MM.1S (cell line): ENCODE measurements around the gene DSCAM.

ENCODE experiments used
- DNase-seq: peaks from one replicate; pipeline ENCODE4 v3.0.0-alpha.2; 2015
- H2AFZ ChIP-seq: fragments of 300-600 bp; sonication (generic); 2 replicates; pipeline ENCODE4 v1.6.0; 2016; ENCODE audit warnings: antibody characterized with exemption, low read length
- H3F3A ChIP-seq: fragments of 300-600 bp; sonication (generic); 2 replicates; pipeline ENCODE4 v1.6.1; 2016; ENCODE audit warnings: mild to moderate bottlenecking, antibody characterized with exemption, low read length, moderate library complexity, mixed read lengths; ENCODE audit not compliant: insufficient read depth
- H3K27ac ChIP-seq: fragments of 300-600 bp; sonication (generic); 2 replicates; pipeline ENCODE4 v1.5.1; 2016; ENCODE audit warnings: mild to moderate bottlenecking, low read length
- H3K27me3 ChIP-seq: fragments of 300-600 bp; sonication (generic); replicated peaks from 2 replicates; pipeline ENCODE4 v1.6.0; 2016; ENCODE audit warnings: low read length; ENCODE audit not compliant: insufficient read depth
- H3K36me3 ChIP-seq: fragments of 300-600 bp; sonication (generic); replicated peaks from 2 replicates; pipeline ENCODE4 v1.6.1; 2016; ENCODE audit warnings: mild to moderate bottlenecking, low read length, mixed read lengths; ENCODE audit not compliant: insufficient read depth
- H3K4me1 ChIP-seq: fragments of 300-600 bp; sonication (generic); 2 replicates; pipeline ENCODE4 v1.6.1; 2016; ENCODE audit warnings: low read length, mixed read lengths
- H3K4me2 ChIP-seq: fragments of 300-600 bp; sonication (generic); 2 replicates; pipeline ENCODE4 v1.6.0; 2016; ENCODE audit warnings: low read depth, low read length
- H3K4me3 ChIP-seq: fragments of 300-600 bp; sonication (generic); 2 replicates; pipeline ENCODE4 v1.5.1; 2016; ENCODE audit warnings: low read length, mixed read lengths
- H3K79me2 ChIP-seq: fragments of 300-600 bp; sonication (generic); 2 replicates; pipeline ENCODE4 v1.6.1; 2016; ENCODE audit warnings: mixed run types, low read length, mixed read lengths
- H3K9ac ChIP-seq: fragments of 300-600 bp; sonication (generic); 2 replicates; pipeline ENCODE4 v1.6.1; 2016; ENCODE audit warnings: low read length, mixed read lengths
- H3K9me2 ChIP-seq: fragments of 300-600 bp; sonication (generic); replicated peaks from 2 replicates; pipeline ENCODE4 v1.6.1; 2016; ENCODE audit warnings: mild to moderate bottlenecking, low read length, mixed read lengths; ENCODE audit not compliant: insufficient read depth
- H3K9me3 ChIP-seq: fragments of 300-600 bp; sonication (generic); replicated peaks from 2 replicates; pipeline ENCODE4 v1.6.1; 2016; ENCODE audit warnings: mild to moderate bottlenecking, low read length, mixed read lengths; ENCODE audit not compliant: insufficient read depth
- H4K20me1 ChIP-seq: fragments of 300-600 bp; sonication (generic); 2 replicates; pipeline ENCODE4 v1.6.1; 2016; ENCODE audit warnings: mild to moderate bottlenecking, low read length, moderate library complexity, mixed read lengths; ENCODE audit not compliant: insufficient read depth
- CTCF ChIP-seq: fragments of 300-600 bp; sonication (generic); IDR thresholded peaks from 2 replicates; pipeline ENCODE4 v1.5.1; 2016; ENCODE audit warnings: antibody characterized with exemption, low read length, mixed read lengths
- EZH2 ChIP-seq: fragments of 300-600 bp; sonication (generic); optimal IDR thresholded peaks from 2 replicates; pipeline ENCODE3; 2017; ENCODE audit warnings: low read depth, mild to moderate bottlenecking, antibody characterized with exemption, low read length, mixed read lengths
- EZH2phosphoT487 ChIP-seq: fragments of 300-600 bp; sonication (generic); IDR thresholded peaks from 2 replicates; pipeline ENCODE4 v1.6.1; 2018; ENCODE audit warnings: antibody characterized with exemption, low read length

Gene DSCAM

GRCh38 chr21:40753756-40754155 is 93.2 kb downstream of the DSCAM start:
- Histone ChIP-seq H3K9ac (no peak overlapping the region), H3K4me3 (no peak overlapping the region), H4K20me1 (no peaks in the 10 kb centered on the region), H2AFZ (no peak overlapping the region), H3K27ac (no peak overlapping the region), H3K4me1 (no peaks in the 10 kb centered on the region), H3K27me3 (no peaks in the 10 kb centered on the region), H3K36me3 (no peaks in the 10 kb centered on the region), H3K9me3 (no peaks in the 10 kb centered on the region), H3K4me2 (no peak overlapping the region), H3K79me2 (no peaks in the 10 kb centered on the region), H3F3A (no peaks in the 10 kb centered on the region), H3K9me2 (no peaks in the 10 kb centered on the region)
- TF ChIP-seq EZH2 (no peak), EZH2phosphoT487 (no peak), CTCF (no peak)
- no peak for DNase-seq

- no peak overlapping the region for H3K4me3 ChIP-seq
- no peak overlapping the region for H3K27ac ChIP-seq
- DNase-seq, result no peak
- no peak overlapping the region for H3K4me2 ChIP-seq
- no peaks in the 10 kb centered on the region for H3K79me2 ChIP-seq
- H3K4me1 ChIP-seq, result no peaks in the 10 kb centered on the region
- no peak overlapping the region for H2AFZ ChIP-seq
- no peaks in the 10 kb centered on the region for H4K20me1 ChIP-seq
- H3K27me3 ChIP-seq, result no peaks in the 10 kb centered on the region
- H3K9me2 ChIP-seq, result no peaks in the 10 kb centered on the region
- H3K36me3 ChIP-seq, result no peaks in the 10 kb centered on the region
- no peak overlapping the region for H3K9ac ChIP-seq
- TF ChIP-seq EZH2phosphoT487 (no peak), CTCF (no peak), EZH2 (no peak)
- no peaks in the 10 kb centered on the region for H3F3A ChIP-seq
- no peaks in the 10 kb centered on the region for H3K9me3 ChIP-seq
Observed at GRCh38 chr21:40752125-40752524, 94.8 kb downstream of the DSCAM start.

- no peaks in the 10 kb centered on the region for H3K4me1 ChIP-seq
- H3K9me2 ChIP-seq, result no peaks in the 10 kb centered on the region
- no peaks in the 10 kb centered on the region for H3K36me3 ChIP-seq
- H3K27me3 ChIP-seq, result no peaks in the 10 kb centered on the region
- no peak overlapping the region for H3K4me2 ChIP-seq
- no peak for DNase-seq
- H4K20me1 ChIP-seq, result no peaks in the 10 kb centered on the region
- H3K9me3 ChIP-seq, result no peaks in the 10 kb centered on the region
- no peak overlapping the region for H3K4me3 ChIP-seq
- H3F3A ChIP-seq, result no peaks in the 10 kb centered on the region
- H3K9ac ChIP-seq, result no peak overlapping the region
- H3K79me2 ChIP-seq, result no peaks in the 10 kb centered on the region
- no peak for TF ChIP-seq CTCF
- no peak for TF ChIP-seq EZH2
- H3K27ac ChIP-seq, result no peak overlapping the region
- H2AFZ ChIP-seq, result no peak overlapping the region
Observed at GRCh38 chr21:40751221-40751620, 95.7 kb downstream of the DSCAM start.

GRCh38 chr21:40736145-40736544 is 110.8 kb downstream of the DSCAM start:
- Histone ChIP-seq H3K4me3 (no peak overlapping the region), H3K79me2 (no peaks in the 10 kb centered on the region), H3K4me1 (no peaks in the 10 kb centered on the region), H3K9ac (no peak overlapping the region), H3K9me3 (no peaks in the 10 kb centered on the region), H3K27ac (no peak overlapping the region), H2AFZ (no peak overlapping the region), H3K27me3 (no peaks in the 10 kb centered on the region), H3K4me2 (no peak overlapping the region), H4K20me1 (no peaks in the 10 kb centered on the region), H3F3A (no peaks in the 10 kb centered on the region), H3K36me3 (no peaks in the 10 kb centered on the region), H3K9me2 (no peaks in the 10 kb centered on the region)
- DNase-seq, result no peak
- no peak for TF ChIP-seq EZH2phosphoT487
- TF ChIP-seq EZH2, result no peak
- TF ChIP-seq CTCF, result no peak
